Right lobe of liver (tissue), 6 donors: ENCODE data around the gene BMP10. TPM values are rescaled to one million over a fixed set of nuclear protein-coding genes. Genes with fewer than 3 reads are reported as not detected.

Experiments used
- ATAC-seq, 4 donors: fragments of 200-7000 bp; cut with Tn5 transposase; one replicate each; pipeline ENCODE4 v1.9.1; 2020; ENCODE audit warnings: mild to moderate bottlenecking in 4 of 4, moderate library complexity in 4 of 4
- DNase-seq, 3 donors: peaks; one replicate each; pipeline ENCODE4 v3.0.0-alpha.2; 2020
- H3K27ac ChIP-seq, 3 donors: fragments of 200-600 bp; one replicate each; pipeline ENCODE4 v1.8.0; 2022
- H3K27me3 ChIP-seq, 2 donors: fragments of 200-600 bp; one replicate each; pipeline ENCODE4 v1.8.0; 2022
- H3K36me3 ChIP-seq, 4 donors: fragments of 200-600 bp; sonication (generic) in 1 of 4; one replicate each; pipeline versions ENCODE4 v1.5.1 to v1.8.0; 2017 to 2022; ENCODE audit warnings: control low read depth in 1 of 4
- H3K4me1 ChIP-seq, 4 donors: fragments of 200-600 bp; sonication (generic) in 1 of 4; one replicate each; pipeline versions ENCODE4 v1.5.1 to v1.8.0; 2017 to 2022; ENCODE audit warnings: control low read depth in 1 of 4
- H3K4me3 ChIP-seq, 3 donors: fragments of 200-600 bp; one replicate each; pipeline ENCODE4 v1.8.0; 2022
- H3K9me3 ChIP-seq, 4 donors: fragments of 200-600 bp; sonication (generic) in 1 of 4; one replicate each; pipeline versions ENCODE4 v1.5.1 to v1.8.0; 2017 to 2022; ENCODE audit warnings: control low read depth in 1 of 4
- POLR2A ChIP-seq: fragments of 450-650 bp; IDR thresholded peaks from one replicate; pipeline ENCODE4 v1.6.1; 2017; ENCODE audit warnings: antibody characterized with exemption, mild to moderate bottlenecking
- whole genome bisulfite sequencing: methylation state at CpG from one replicate; pipeline ENCODE4 v1.1.6; 2018; ENCODE audit warnings: low coverage, low lambda C conversion rate; ENCODE audit not compliant: insufficient coverage; ENCODE audit errors: missing lambda C conversion rate; 5-methylcytosine and 5-hydroxymethylcytosine counted together
- intact Hi-C, 2 donors: fragments of 100-400 bp; cut with DNase I; formaldehyde crosslinking; loops; one replicate each; pipeline versions ENCODE4 v1.11.2 to v1.14.1; 2022
- total RNA-seq, 6 experiments: library from RNA; depleted of rRNA in 2 of 6; stranded (reverse); fragments of >200 nt in 2 of 6; fragmentation: NEBNext Ultra II Directional in 3 of 6; extraction: Animal tissue kit (Norgen Biotek cat#: 25700) in 3 of 6; gene quantifications; one replicate each; pipeline versions ENCODE4 v1.1.0 to v1.2.4, GENCODE V29; 2016 to 2023
- TF ChIP-seq, protein P1 (sequence below), 4 donors: fragments of 200-600 bp in 3 of 4; fragments of 450-650 bp in 1 of 4; IDR thresholded peaks; one replicate each; pipeline versions ENCODE4 v1.5.1 to v1.8.0; 2016 to 2022; ENCODE audit warnings: antibody characterized with exemption in 4 of 4, mild to moderate bottlenecking in 2 of 4
- donor health status: DM: no; HTN: yes; CAD: no.
- donor health status: DM: no; HTN: no; CAD: no.
- donor health status: DM: no; HTN: no; CAD: no.
- donor health status: DM: no; HTN: yes; CAD: no.
- donor health status: DM: no; HTN: yes; CAD: no.

BMP10 gene
- total RNA-seq, 6 experiments from 2014 or later = 4.0 to 15.4 (median 6.0) TPM

DNA sequence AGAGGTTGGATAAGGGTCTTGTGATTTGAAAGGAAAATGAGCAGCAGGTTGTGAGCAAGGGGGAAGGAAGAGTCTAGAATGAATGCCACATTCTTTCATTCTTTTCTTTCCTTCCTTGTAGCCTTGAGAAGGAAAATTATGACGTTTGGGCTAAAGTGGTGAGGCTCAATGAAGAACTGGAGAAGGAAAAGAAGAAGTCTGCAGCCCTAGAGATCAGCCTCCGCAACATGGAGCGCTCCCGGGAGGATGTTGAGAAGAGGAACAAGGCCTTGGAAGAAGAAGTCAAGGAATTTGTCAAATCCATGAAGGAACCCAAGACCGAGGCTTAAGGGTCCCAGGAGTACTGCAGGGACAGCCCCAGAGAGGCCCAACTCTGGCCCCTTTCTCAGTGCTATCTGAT, 45.3 kb downstream of the BMP10 start:
- Histone ChIP-seq H3K9me3 (no peaks in the 10 kb centered on the region), H3K4me1 (peaks cover 0 to 9% (median 2%) of the 10 kb centered on the region in 4 donors), H3K36me3 (peaks cover 0 to 8% (median 0%) of the 10 kb centered on the region in 4 donors), H3K27ac (no peak overlapping the region), H3K27me3 (no peaks in the 10 kb centered on the region), H3K4me3 (no peak overlapping the region)
- DNase-seq (no peak), ATAC-seq (no peak)
- TF ChIP-seq, protein P1, sequence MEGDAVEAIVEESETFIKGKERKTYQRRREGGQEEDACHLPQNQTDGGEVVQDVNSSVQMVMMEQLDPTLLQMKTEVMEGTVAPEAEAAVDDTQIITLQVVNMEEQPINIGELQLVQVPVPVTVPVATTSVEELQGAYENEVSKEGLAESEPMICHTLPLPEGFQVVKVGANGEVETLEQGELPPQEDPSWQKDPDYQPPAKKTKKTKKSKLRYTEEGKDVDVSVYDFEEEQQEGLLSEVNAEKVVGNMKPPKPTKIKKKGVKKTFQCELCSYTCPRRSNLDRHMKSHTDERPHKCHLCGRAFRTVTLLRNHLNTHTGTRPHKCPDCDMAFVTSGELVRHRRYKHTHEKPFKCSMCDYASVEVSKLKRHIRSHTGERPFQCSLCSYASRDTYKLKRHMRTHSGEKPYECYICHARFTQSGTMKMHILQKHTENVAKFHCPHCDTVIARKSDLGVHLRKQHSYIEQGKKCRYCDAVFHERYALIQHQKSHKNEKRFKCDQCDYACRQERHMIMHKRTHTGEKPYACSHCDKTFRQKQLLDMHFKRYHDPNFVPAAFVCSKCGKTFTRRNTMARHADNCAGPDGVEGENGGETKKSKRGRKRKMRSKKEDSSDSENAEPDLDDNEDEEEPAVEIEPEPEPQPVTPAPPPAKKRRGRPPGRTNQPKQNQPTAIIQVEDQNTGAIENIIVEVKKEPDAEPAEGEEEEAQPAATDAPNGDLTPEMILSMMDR (IDR thresholded peaks at IDR 0.05) = no peak
- TF ChIP-seq POLR2A = no peak
- WGBS = 57% methylated on average over 5 of the region's 5 CpGs
- intact Hi-C loops = no loop called here

DNA sequence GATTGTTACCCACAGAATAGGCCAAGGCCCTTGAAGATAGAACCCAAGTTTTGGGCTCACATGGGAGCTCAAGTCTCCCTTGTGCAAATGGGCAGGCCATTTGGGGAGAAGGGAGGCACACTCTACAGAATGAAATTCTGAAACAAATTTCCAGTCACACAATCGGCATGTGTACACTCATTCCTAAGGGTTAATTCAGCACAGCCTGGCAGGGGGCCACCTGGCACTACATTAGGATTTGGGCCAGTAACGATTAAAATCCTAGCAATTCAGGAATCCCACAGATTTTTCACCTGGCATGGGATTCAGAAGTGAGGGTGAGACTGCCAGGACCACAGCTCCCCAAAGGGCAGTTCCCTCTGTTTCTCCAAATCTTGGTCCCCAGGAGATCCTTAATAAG, 46.4 kb downstream of the BMP10 start:
- H3K27ac ChIP-seq = no peak overlapping the region
- WGBS = 75% methylated on average over 1 of the region's 2 CpGs
- no peaks in the 10 kb centered on the region for H3K27me3 ChIP-seq
- H3K4me1 ChIP-seq = peaks cover 0 to 9% (median 2%) of the 10 kb centered on the region in 4 donors
- H3K4me3 ChIP-seq = no peak overlapping the region
- TF ChIP-seq, protein P1 (IDR thresholded peaks at IDR 0.05) = no peak
- TF ChIP-seq POLR2A = no peak
- DNase-seq (no peak), ATAC-seq (no peak)
- no peaks in the 10 kb centered on the region for H3K9me3 ChIP-seq
- peaks cover 0 to 8% (median 0%) of the 10 kb centered on the region in 4 donors for H3K36me3 ChIP-seq
- intact Hi-C loops = no loop called here

DNA sequence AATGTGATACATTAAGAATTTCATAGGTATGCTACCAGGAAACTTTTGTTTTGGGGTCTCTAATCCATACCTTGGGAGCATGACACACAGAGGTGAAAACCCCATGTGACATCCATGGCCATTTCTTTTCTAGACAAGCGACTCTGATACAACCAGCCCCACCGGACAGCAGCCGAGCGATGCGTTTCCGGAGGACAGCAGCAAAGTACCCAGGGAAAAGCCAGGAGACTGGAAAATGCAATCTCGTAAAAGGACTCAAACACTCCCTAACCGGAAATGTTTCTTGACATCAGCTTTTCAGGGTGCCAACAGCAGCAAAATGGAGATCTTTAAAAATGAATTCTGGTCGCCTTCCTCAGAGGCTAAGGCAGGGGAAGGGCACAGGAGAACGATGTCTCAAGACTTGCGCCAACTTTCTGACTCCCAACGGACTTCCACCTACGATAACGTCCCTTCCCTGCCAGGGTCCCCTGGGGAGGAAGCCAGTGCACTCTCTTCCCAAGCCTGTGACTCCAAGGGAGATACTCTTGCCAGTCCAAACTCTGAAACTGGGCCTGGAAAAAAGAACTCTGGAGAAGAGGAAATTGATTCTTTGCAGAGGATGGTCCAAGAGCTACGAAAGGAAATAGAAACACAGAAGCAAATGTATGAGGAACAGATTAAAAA, 48.9 kb downstream of the BMP10 start:
- ATAC-seq (peak in 2 of 4 donors; percentile 18 to 36), DNase-seq (peak in 1 of 3 donors; percentile 42)
- no peaks in the 10 kb centered on the region for H3K27me3 ChIP-seq
- intact Hi-C loops = no loop called here
- no peaks in the 10 kb centered on the region for H3K9me3 ChIP-seq
- TF ChIP-seq POLR2A = no peak
- TF ChIP-seq, protein P1 (IDR thresholded peaks at IDR 0.05) = no peak
- no peaks in the 10 kb centered on the region for H3K4me1 ChIP-seq
- H3K27ac ChIP-seq = no peak overlapping the region
- no peak overlapping the region for H3K4me3 ChIP-seq
- 75% methylated on average over 13 of the region's 15 CpGs for WGBS
- H3K36me3 ChIP-seq = peaks cover 0 to 11% (median 0%) of the 10 kb centered on the region in 4 donors

DNA sequence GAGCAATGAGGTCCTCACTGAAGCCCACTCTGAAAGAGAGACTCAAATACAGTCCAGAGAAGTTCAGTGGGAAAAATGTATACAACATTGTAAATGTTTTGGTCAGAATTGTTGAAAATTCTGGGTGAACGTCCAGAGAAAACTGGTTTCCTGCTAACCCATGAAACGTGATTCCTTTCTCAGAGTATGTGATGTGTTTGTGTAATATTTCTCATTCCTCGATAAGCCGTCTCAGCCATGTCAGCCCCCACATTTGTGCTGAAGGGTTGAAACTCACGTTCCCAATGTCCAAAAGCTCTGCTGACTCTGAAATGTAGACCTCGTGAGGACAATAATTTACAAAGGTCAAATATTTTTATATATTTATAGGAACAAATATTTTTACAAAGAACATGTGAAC, 51.6 kb downstream of the BMP10 start:
- no peak overlapping the region for H3K4me3 ChIP-seq
- peaks cover 0 to 17% (median 0%) of the 10 kb centered on the region in 4 donors for H3K36me3 ChIP-seq
- H3K27me3 ChIP-seq = no peaks in the 10 kb centered on the region
- ATAC-seq (peak in 1 of 4 donors; percentile 22), DNase-seq (no peak)
- H3K27ac ChIP-seq = no peak overlapping the region
- WGBS = 81% methylated on average over 6 of the region's 6 CpGs
- no peaks in the 10 kb centered on the region for H3K9me3 ChIP-seq
- TF ChIP-seq, protein P1 (IDR thresholded peaks at IDR 0.05) = no peak
- no peak for TF ChIP-seq POLR2A
- H3K4me1 ChIP-seq = no peaks in the 10 kb centered on the region
- intact Hi-C loops = no loop called here
